Suprapubic skin (tissue), 4 donors: ENCODE data around the gene MINK1. TPM values are rescaled to one million over a fixed set of nuclear protein-coding genes. Genes with fewer than 3 reads are reported as not detected.

ENCODE experiments used
- DNase-seq, 2 donors: peaks; one replicate each; pipeline ENCODE4 v3.0.0-alpha.2; 2019; ENCODE audit warnings: low spot score in 2 of 2
- H3K27ac ChIP-seq: fragments of 200-600 bp; sonication (generic); one replicate; pipeline ENCODE4 v1.5.1; 2019
- H3K27me3 ChIP-seq: fragments of 200-600 bp; sonication (generic); one replicate; pipeline ENCODE4 v1.5.1; 2019
- H3K36me3 ChIP-seq: fragments of 200-600 bp; sonication (generic); one replicate; pipeline ENCODE4 v1.5.1; 2019
- H3K4me1 ChIP-seq: fragments of 200-600 bp; sonication (generic); one replicate; pipeline ENCODE4 v1.5.1; 2019
- H3K4me3 ChIP-seq: fragments of 200-600 bp; sonication (generic); one replicate; pipeline ENCODE4 v1.5.1; 2019; ENCODE audit warnings: mild to moderate bottlenecking
- H3K9me3 ChIP-seq: fragments of 200-600 bp; sonication (generic); one replicate; pipeline ENCODE4 v1.5.1; 2019
- CTCF ChIP-seq, 2 donors: fragments of 200-600 bp in 1 of 2; fragments of 450-650 bp in 1 of 2; sonication (generic) in 1 of 2; IDR thresholded peaks; one replicate each; pipeline ENCODE4 v1.5.1; 2016 to 2019; ENCODE audit warnings: antibody characterized with exemption in 2 of 2, mild to moderate bottlenecking in 1 of 2, moderate library complexity in 1 of 2
- EP300 ChIP-seq: sonication (generic); formaldehyde crosslinking; IDR thresholded peaks from one replicate; pipeline ENCODE4 v1.6.1; 2017; ENCODE audit warnings: antibody characterized with exemption
- POLR2A ChIP-seq, 2 donors: fragments of 450-650 bp; IDR thresholded peaks; one replicate each; pipeline ENCODE4 v1.6.1; 2017; ENCODE audit warnings: antibody characterized with exemption in 2 of 2, mild to moderate bottlenecking in 2 of 2, moderate library complexity in 2 of 2
- POLR2AphosphoS5 ChIP-seq, 3 donors: sonication (generic); formaldehyde crosslinking; IDR thresholded peaks; one replicate each; pipeline ENCODE4 v1.6.1; 2017; ENCODE audit warnings: antibody characterized with exemption in 3 of 3
- WGBS: methylation state at CpG from one replicate; pipeline ENCODE4 v1.1.5; 2018; 5-methylcytosine and 5-hydroxymethylcytosine counted together
- total RNA-seq, 4 donors: library from RNA; depleted of rRNA; stranded (reverse); fragments of >200 nt; gene quantifications; one replicate each; pipeline ENCODE4 v1.1.0, GENCODE V29; 2016

MINK1 gene
- total RNA-seq, 4 donors from 2014 or later = 141 to 352 (median 169) TPM

DNA sequence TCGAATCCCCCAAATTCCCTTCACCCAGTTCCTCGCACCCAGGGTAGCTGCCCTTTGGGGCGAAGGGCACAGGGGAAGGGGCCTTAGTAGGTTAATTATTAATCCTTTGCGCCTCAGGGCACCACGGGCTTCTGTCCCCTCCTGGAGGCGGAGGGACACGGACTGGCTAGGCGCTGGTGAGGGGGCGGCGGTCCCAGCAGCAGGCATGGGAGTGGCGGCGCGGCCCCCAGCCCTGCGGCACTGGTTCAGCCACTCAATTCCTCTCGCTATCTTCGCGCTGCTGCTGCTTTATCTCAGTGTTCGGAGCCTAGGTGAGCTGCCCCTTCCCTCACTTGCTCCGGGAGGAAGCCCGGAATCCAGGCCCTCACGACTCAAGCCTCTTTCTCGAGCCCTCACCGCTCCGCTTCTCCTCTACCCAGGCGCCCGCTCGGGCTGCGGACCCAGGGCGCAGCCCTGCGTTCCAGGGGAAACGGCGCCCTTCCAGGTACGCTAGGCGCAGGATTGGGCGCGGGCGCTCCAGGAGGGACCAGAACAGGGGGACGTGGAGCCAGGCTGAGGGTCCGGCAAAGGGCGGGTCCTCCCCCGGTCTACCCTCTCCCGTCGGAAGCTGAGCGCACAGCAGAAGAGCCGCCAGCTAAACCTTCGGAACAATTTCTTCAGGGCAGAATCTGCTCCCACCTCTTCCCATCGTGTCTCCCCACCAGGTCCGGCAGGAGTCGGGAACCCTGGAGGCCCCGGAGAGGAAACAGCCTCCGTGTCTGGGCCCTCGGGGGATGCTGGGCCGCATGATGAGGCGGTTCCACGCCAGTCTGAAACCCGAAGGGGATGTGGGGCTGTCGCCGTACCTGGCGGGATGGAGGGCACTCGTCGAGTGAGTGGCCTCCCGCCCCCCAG, 44.1 kb upstream of the MINK1 start, which contains the start of gene GLTPD2:
GLTPD2 (plus strand) TSS at position 158 of the 894 bp plus-strand sequence; CDS start at position 206, 48 bp downstream.
- Histone ChIP-seq H3K27ac (peak within 1 kb of the TSS; percentile 99), H3K27me3 (peaks cover 14% of the 10 kb centered on the region), H3K4me1 (peaks cover 38% of the 10 kb centered on the region), H3K4me3 (peak within 1 kb of the TSS; percentile 91), H3K36me3 (no peaks in the 10 kb centered on the region), H3K9me3 (no peaks in the 10 kb centered on the region)
- 36% methylated on average over 31 of the region's 62 CpGs for WGBS
- DNase-seq = peak in 1 of 2 donors; percentile 70
- TF ChIP-seq EP300 (no peak), POLR2AphosphoS5 (IDR thresholded peaks at IDR 0.05) (no peak), POLR2A (IDR thresholded peaks at IDR 0.05) (no peak), CTCF (IDR thresholded peaks at IDR 0.05) (no peak)

DNA sequence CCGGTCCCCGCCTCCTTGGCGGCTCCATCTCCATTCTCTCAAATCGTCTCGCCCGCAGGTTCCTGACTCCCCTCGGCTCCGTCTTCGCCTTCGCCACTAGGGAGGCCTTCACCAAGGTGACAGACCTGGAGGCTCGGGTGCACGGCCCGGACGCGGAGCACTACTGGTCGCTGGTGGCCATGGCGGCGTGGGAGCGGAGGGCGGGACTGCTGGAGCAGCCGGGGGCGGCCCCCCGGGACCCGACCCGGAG, 43.5 kb upstream of the MINK1 start:
- H3K4me3 ChIP-seq = peak overlapping the region; percentile 91
- H3K27ac ChIP-seq = peak overlapping the region; percentile 99
- no peaks in the 10 kb centered on the region for H3K36me3 ChIP-seq
- H3K27me3 ChIP-seq = peaks cover 10% of the 10 kb centered on the region
- TF ChIP-seq CTCF (IDR thresholded peaks at IDR 0.05) = no peak
- TF ChIP-seq POLR2A (IDR thresholded peaks at IDR 0.05) = no peak
- TF ChIP-seq EP300 = no peak
- no peak for TF ChIP-seq POLR2AphosphoS5 (IDR thresholded peaks at IDR 0.05)
- no peaks in the 10 kb centered on the region for H3K9me3 ChIP-seq
- no peak for DNase-seq
- H3K4me1 ChIP-seq = peaks cover 38% of the 10 kb centered on the region
- WGBS = 0% methylated on average over 8 of the region's 25 CpGs

DNA sequence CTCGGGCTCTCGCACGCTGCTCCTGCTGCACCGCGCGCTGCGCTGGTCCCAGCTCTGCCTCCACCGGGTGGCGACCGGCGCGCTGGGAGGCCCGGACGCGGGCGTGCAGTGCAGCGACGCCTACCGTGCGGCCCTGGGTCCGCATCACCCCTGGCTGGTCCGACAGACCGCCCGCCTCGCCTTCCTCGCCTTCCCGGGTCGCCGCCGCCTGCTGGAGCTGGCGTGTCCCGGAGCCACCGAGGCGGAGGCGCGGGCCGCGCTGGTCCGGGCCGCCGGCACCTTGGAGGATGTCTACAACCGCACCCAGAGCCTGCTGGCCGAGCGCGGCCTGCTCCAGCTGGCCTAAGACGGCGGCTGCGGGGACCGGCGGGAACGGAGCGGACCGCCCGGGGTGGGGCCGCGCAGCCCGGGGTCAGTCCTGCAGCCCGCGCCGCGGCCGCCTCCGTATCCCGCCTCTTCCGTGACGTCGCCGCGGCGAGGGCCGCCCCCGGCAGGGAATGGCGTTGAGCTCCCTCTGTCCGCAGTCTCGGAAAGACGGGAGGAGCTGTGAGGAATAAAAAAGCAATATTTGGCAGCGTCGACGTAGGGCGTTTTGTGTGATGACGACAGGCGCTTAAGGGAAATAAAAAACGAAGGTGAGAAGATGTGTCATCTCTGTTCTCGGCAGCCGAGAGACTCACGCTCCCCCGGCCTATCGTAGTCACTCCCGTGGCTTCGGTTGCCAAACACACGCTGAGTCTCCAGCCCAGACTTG, 43.0 kb upstream of the MINK1 start:
- Histone ChIP-seq H3K4me1 (peaks cover 36% of the 10 kb centered on the region), H3K4me3 (peak overlapping the region; percentile 91), H3K27ac (peak overlapping the region; percentile 99), H3K36me3 (no peaks in the 10 kb centered on the region), H3K9me3 (no peaks in the 10 kb centered on the region), H3K27me3 (peaks cover 8% of the 10 kb centered on the region)
- WGBS = 0% methylated on average over 31 of the region's 91 CpGs
- peak; percentile 88 to 89 for DNase-seq
- TF ChIP-seq POLR2A (IDR thresholded peaks at IDR 0.05) (peak; percentile 60 to 64), EP300 (no peak), POLR2AphosphoS5 (IDR thresholded peaks at IDR 0.05) (peak in 2 of 3 donors; percentile 28 to 56), CTCF (IDR thresholded peaks at IDR 0.05) (peak; percentile 67 to 88)

DNA sequence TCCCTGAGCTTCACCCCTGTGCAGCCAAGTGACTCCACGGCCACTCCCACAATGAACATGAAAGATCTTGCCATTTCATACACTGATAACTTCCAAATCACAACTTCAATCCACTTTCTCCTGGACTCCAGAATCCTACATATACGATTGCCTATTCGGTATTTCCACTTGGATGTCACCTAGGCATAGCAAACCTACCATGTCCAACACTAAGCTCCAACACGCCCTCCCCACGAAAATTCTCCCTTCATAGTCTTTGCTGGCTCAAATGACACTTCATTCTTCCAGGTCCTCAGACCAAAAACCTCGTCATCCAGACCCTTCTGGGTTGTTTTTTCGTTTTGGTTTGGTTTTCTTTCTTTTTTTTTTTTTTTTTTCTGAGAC, 42.4 kb upstream of the MINK1 start:
- Histone ChIP-seq H3K4me1 (peaks cover 34% of the 10 kb centered on the region), H3K36me3 (no peaks in the 10 kb centered on the region), H3K9me3 (no peaks in the 10 kb centered on the region), H3K27me3 (peaks cover 3% of the 10 kb centered on the region), H3K4me3 (peak overlapping the region; percentile 91), H3K27ac (peak overlapping the region; percentile 99)
- no peak for DNase-seq
- TF ChIP-seq POLR2AphosphoS5 (IDR thresholded peaks at IDR 0.05) (no peak), EP300 (no peak), POLR2A (IDR thresholded peaks at IDR 0.05) (no peak), CTCF (IDR thresholded peaks at IDR 0.05) (no peak)
- WGBS = 32% methylated on average over 7 of the region's 7 CpGs

DNA sequence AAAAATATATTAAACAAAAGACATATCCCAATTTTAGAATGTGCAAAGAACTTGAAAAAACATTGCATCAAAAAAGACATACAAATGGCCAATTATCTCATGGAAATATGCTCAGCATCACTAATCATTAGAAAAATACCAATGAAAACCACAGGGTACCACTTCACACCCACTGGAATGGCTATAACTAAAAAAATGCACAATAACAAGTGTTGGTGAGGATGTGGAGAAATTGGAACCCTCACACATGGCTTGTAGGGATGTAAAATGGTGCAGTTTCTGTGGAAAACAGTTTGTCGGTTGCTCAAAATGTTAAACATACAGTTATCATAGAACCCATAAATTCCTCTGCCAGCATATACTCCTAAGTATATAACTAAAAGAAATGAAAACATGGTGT, 38.0 kb upstream of the MINK1 start:
- no peaks in the 10 kb centered on the region for H3K27me3 ChIP-seq
- peaks cover 21% of the 10 kb centered on the region for H3K36me3 ChIP-seq
- H3K9me3 ChIP-seq = no peaks in the 10 kb centered on the region
- 96% methylated on average over 1 of the region's 1 CpG for WGBS
- peaks cover 19% of the 10 kb centered on the region for H3K4me1 ChIP-seq
- no peak overlapping the region for H3K27ac ChIP-seq
- peak overlapping the region; percentile 65 for H3K4me3 ChIP-seq
- TF ChIP-seq POLR2AphosphoS5 (IDR thresholded peaks at IDR 0.05) (no peak), CTCF (IDR thresholded peaks at IDR 0.05) (no peak), POLR2A (IDR thresholded peaks at IDR 0.05) (no peak), EP300 (no peak)
- no peak for DNase-seq
